ENCODE data around the gene HSBP1. TPM values are rescaled to one million over a fixed set of nuclear protein-coding genes. Genes with fewer than 3 reads are reported as not detected.

The HSBP1 gene
- total RNA-seq, 2 donors from 2014 or later: 229 to 239 TPM

GRCh38 chr16:83817022-83817421 lies 9.2 kb downstream of the HSBP1 start:
- Mint-ChIP-seq H3K9me3 (no peaks in the 10 kb centered on the region), H3K4me3 (no peak overlapping the region), H3K27ac (no peak overlapping the region), H3K36me3 (ENCODE audit: low read depth) (peaks cover 9% of the 10 kb centered on the region), H3K27me3 (ENCODE audit: insufficient read depth) (no peaks in the 10 kb centered on the region), H3K4me1 (peaks cover 25% of the 10 kb centered on the region)
- Histone ChIP-seq H3K36me3 (ENCODE audit: control insufficient read depth, insufficient read depth, low read length) (peaks cover 8% of the 10 kb centered on the region), H3K9me3 (ENCODE audit: control insufficient read depth, low read length) (no peaks in the 10 kb centered on the region), H3K4me3 (ENCODE audit: low read length) (no peak overlapping the region), H3K27me3 (ENCODE audit: control insufficient read depth, insufficient read depth, low read length, poor library complexity, severe bottlenecking) (no peaks in the 10 kb centered on the region), H3K4me1 (ENCODE audit: control insufficient read depth, insufficient read depth, low read length) (peaks cover 6% of the 10 kb centered on the region), H3K9ac (ENCODE audit: extremely low read depth, low read length, poor library complexity, severe bottlenecking) (no peak overlapping the region), H3K27ac (ENCODE audit: low read depth, low read length) (no peak overlapping the region)
- no peak for DNase-seq
- no peak for TF ChIP-seq CTCF (conservative IDR thresholded peaks at IDR 0.05)
- 91 to 98% methylated on average over 12 of the region's 12 CpGs for WGBS, 2 experiments (ENCODE audit: insufficient coverage in 1 of 2, insufficient read length in 1 of 2)

- Histone ChIP-seq H3K9ac (ENCODE audit: extremely low read depth, low read length, poor library complexity, severe bottlenecking) (no peak overlapping the region), H3K36me3 (ENCODE audit: control insufficient read depth, insufficient read depth, low read length) (peaks cover under 1% of the 10 kb centered on the region), H3K27me3 (ENCODE audit: control insufficient read depth, insufficient read depth, low read length, poor library complexity, severe bottlenecking) (no peaks in the 10 kb centered on the region), H3K27ac (ENCODE audit: low read depth, low read length) (no peak overlapping the region), H3K4me3 (ENCODE audit: low read length) (no peak overlapping the region), H3K4me1 (ENCODE audit: control insufficient read depth, insufficient read depth, low read length) (no peaks in the 10 kb centered on the region), H3K9me3 (ENCODE audit: control insufficient read depth, low read length) (no peaks in the 10 kb centered on the region)
- no peak overlapping the region for H3K4me3 Mint-ChIP-seq
- no peaks in the 10 kb centered on the region for H3K27me3 Mint-ChIP-seq (ENCODE audit: insufficient read depth)
- peaks cover 13% of the 10 kb centered on the region for H3K4me1 Mint-ChIP-seq
- H3K9me3 Mint-ChIP-seq: peaks cover 2% of the 10 kb centered on the region
- WGBS, 2 experiments (ENCODE audit: insufficient coverage in 1 of 2, insufficient read length in 1 of 2): 92 to 98% methylated on average over 5 of the region's 5 CpGs
- H3K36me3 Mint-ChIP-seq (ENCODE audit: low read depth): peaks cover under 1% of the 10 kb centered on the region
- no peak for DNase-seq
- no peak overlapping the region for H3K27ac Mint-ChIP-seq
- TF ChIP-seq CTCF (conservative IDR thresholded peaks at IDR 0.05): no peak
Measured at GRCh38 chr16:83818276-83818675, 10.5 kb downstream of the HSBP1 start.

- no peak for TF ChIP-seq CTCF (conservative IDR thresholded peaks at IDR 0.05)
- H3K9me3 ChIP-seq (ENCODE audit: control insufficient read depth, low read length): no peaks in the 10 kb centered on the region
- peaks cover 2% of the 10 kb centered on the region for H3K4me1 ChIP-seq (ENCODE audit: control insufficient read depth, insufficient read depth, low read length)
- Mint-ChIP-seq H3K27me3 (ENCODE audit: insufficient read depth) (no peaks in the 10 kb centered on the region), H3K4me1 (peaks cover 10% of the 10 kb centered on the region), H3K36me3 (ENCODE audit: low read depth) (no peaks in the 10 kb centered on the region), H3K4me3 (no peak overlapping the region), H3K9me3 (peaks cover 2% of the 10 kb centered on the region), H3K27ac (no peak overlapping the region)
- no peak overlapping the region for H3K4me3 ChIP-seq (ENCODE audit: low read length)
- H3K36me3 ChIP-seq (ENCODE audit: control insufficient read depth, insufficient read depth, low read length): no peaks in the 10 kb centered on the region
- DNase-seq: no peak
- H3K27ac ChIP-seq (ENCODE audit: low read depth, low read length): no peak overlapping the region
- 59 to 67% methylated on average over 3 to 6 of the region's 8 CpGs for WGBS, 2 experiments (ENCODE audit: insufficient coverage in 1 of 2, insufficient read length in 1 of 2)
- no peaks in the 10 kb centered on the region for H3K27me3 ChIP-seq (ENCODE audit: control insufficient read depth, insufficient read depth, low read length, poor library complexity, severe bottlenecking)
- H3K9ac ChIP-seq (ENCODE audit: extremely low read depth, low read length, poor library complexity, severe bottlenecking): no peak overlapping the region
Measured at GRCh38 chr16:83819361-83819760, 11.6 kb downstream of the HSBP1 start.

All from endodermal cell (in vitro differentiated cells).